Midbrain (tissue), 1 donor: ENCODE measurements around the gene MCTP1.
"Not testable (repeated sequence)": the region's sequence is repeated elsewhere in the genome, so short reads cannot be mapped to it uniquely, and the experiment has no call there.

ENCODE experiments used
- DNase-seq: peaks from one replicate; lab custom pipeline; 2025; lab: John Stamatoyannopoulos, UW

MCTP1 gene

DNA sequence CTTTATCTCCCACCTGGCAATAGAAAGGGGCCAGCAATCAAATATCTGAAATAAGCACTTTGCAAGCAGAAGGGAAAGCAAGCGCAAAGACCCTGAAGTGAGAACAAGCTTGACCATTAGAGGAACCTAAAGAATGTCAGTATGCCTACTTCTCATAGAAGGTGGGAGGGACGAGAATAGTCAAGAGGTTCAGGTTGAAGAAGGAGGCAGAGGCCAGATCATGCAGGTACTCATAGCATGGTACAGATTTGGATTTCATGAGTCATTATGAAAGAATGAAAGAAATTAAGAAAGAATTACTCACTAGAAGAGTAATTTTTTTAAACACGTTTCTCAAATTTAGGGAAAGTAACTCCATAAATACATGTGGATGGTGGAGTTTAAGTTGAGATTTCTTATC lies 33.7 kb downstream of the MCTP1 start:
- DNase-seq = no peak

DNA sequence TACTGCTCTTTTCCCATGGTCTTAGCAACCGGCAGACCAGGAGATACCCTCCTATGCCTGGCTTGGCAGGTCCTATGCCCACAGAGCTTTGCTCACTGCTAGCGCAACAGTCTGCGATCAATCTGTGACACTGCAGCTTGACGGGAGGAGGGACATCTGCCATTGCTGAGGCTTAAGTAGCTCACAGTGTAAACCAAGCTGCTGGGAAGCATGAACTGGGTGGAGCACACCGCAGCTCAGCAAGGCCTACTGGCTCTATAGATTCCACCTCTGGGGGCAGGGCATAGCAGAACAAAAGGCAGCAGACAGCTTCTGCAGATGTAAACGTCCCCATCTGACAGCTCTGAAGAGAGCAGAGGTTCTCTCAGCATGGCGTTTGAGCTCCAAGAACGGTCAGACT lies 40.4 kb downstream of the MCTP1 start:
- no peak for DNase-seq

DNA sequence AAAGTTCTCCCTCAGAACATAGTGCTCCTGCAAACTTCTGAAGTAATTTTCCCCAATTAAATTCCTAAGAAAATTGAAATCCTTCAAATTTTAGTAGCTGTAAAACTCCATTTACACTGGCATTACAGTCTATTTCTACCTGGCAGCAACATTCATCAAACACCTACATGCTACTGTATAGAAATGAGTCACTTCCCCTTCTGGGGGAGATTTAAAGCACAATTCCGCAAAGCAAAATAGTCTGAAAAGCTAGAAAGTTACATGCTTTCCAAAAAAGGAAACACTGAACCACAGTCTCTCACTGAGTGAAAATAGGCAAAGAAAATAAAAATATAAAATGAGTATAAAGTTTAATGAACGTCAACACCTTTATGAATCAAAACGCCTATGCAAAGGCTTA lies 43.3 kb downstream of the MCTP1 start:
- DNase-seq = no peak

DNA sequence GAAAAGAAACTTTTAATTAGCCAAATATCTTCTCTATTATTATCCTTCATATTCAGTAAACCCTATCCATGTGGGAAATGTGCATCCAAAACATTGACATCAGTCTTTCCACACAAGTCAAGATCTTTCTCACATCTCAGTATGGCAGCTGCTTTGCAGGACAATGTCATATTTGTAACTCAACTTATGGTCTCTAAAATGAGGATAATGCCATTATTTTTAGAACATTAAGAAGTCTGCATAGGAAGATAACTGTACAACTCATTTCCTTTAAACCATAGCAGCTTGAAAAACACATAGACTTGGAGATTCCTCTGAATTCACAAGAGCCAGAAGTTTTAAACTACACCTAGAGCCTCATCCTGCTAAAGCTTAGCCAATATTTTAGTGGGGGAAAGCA lies 43.7 kb downstream of the MCTP1 start:
- DNase-seq = no peak

DNA sequence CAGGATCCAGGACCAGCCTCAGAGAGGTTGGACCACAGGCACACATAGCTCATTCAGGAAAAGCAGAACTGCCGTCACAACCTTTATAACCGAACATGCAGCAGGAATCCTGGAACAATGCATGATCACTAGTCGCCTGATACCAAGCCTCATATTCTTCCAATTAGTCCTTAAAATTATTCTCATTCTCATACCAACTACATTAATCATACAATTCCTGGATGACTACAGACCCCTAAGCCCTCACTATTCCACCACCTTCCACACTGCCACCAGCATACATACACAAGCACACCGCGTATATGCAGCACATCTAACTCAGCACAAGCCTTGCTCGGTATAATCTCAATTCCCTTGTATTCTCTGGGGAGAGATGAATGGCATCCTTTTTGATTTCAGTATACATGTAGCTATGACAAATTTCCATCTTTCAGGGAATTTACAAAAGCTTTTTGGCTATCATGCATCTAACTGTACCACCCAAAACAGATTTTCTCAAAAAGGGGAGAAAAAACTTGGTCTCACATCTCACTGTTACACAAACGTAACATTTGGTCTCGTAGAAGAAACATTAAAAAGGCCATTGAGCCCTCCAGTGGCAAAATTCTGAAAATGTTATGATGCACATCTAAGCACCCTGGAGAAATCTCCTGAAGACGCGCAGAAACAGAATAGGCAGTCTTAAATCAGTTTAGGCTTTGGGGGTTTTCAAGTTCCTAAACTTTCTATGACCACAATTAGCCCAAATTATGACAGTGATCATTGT lies 46.2 kb downstream of the MCTP1 start:
- DNase-seq = peak; percentile 26

DNA sequence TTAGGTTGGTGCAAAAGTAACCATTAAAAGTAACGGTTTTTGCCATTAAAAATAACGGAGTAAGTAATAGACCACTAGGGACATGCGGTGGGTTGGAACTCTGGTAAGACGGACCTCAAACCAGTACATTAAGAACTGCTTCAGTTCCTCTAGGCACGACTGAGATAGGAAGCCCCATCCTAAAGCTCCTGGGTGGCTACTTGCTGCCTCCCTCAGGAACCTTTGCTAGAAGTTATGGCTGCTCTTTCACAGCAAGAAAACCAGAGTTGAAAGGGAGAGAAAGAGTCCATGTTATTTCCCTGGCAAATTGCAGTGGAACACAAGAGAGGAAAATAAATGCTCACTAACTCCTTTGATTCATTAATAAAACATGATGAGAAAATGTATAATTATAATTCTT lies 47.6 kb downstream of the MCTP1 start:
- no peak for DNase-seq

DNA sequence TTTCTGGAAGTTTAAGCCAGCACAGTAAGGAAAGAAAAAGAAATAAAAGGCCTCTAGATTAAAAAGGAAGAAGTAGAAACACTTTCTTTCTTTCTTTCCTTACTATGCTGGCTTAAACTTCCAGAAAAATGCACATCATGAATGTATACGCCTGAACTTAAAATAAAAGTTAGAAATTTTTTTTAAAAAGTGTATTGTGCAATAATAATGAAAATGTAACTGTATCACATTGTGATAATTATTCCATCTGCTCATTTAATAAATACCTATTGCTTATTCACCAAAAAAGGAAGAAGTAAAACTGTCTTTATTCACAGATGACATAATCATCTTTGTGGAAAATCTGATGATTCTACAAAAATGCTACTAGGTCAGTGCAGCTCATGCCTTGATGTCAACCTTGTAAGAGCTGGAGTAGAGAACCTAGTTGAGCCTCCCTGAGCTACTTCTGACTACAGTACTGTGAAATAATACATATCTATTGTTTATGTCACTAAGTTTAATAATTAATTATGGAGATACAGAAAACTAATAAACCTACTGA lies 49.4 kb downstream of the MCTP1 start:
- DNase-seq = no peak

DNA sequence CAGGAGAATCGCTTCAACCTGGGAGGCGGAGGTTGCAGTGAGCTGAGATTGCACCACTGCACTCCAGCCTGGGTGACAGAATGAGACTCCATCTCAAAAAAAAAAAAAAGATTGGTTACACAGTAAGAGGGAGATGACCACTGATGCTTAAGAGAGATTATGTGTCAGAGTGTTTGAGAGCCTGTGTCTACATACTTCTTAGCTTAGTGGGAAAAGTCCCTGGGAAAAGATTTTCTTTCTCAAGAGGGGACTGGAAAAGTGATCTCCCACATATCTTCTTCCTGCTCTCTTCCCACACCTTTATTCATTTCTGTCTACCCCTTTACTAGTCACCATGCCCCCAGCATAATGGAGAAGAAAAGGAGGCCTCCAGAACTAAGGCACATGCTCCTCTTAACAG lies 55.2 kb downstream of the MCTP1 start:
- no peak for DNase-seq

DNA sequence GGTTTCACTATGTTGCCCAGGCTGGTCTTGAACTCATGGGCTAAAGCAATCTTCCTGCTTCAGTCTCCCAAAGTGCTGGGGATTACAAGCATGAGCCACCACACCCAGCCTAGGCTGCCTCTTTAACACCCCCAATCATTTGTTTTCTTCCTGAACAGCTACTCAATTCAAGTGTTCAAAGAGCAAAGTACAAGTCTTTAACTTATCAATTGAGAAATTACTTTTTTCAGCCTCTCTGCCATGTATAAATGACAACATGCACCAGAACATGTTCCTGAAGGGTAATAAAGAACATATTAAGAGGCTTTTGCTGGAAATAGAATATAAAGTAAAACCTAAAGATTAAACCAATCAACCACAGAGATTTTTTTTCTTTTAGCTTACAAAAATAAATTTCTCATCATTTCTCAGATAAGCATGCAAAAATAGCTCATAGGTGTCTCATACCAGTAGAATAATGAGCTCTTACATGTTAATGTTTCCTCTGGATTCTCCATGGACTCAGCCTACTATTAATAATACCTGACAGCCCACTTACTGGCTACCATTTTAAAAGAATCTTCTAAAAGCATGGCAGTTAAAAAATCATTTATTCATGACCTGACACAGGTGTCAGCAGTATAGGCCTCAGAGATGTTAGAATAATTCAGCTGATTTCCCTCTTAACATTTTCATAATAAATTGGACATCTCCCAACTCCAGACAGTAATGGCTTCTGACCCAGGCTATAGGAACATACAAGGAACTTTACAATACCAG lies 60.0 kb downstream of the MCTP1 start:
- no peak for DNase-seq

DNA sequence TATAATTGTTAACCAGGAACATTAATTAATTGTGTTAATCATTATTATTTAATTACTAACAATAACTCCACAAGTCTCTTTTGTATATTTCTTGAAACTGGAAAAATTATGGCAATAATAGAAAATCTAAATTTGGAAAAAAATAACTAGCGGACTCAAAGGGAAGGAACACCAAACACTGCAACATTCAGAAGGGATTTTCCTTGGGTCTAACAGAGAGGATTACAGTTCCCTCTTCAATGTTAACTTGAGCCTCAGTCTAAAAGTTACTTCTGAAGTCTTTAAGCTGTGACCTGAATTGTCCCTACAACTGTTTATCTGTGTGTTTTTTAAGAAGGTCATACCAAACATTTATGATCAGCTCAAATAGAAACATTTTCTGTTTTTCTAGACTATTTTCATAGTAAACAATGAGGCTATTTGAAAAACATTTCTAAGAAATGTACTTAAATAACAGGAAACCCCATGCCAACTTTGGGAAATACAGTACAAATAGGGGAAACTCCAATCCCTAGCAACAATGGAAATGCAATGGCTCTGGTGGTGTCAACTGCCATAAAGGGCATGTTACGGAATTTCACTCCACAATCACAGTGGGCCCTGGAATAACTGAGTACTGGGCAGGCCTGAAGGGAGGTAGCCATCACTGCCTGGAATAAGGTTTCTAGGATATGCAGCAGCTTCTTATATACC lies 61.2 kb downstream of the MCTP1 start:
- DNase-seq = no peak

DNA sequence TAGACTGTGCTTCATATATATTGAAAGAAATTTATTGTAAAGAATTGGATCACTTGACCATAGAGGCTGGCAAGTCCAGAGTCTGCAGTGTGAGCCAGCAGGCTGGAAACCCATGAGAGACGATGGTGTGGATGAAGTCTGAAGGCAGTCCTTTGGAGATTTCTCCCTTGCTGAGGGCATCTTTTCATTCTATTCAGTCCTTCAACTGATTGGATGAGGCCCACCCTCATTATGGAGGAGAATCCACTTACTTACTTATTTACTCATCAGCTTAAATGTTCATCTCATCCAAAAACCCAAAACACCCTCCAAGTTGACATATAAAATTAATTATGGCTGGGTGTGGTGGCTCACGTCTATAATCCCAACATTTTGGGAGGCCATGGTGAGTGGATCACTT lies 62.1 kb downstream of the MCTP1 start:
- no peak for DNase-seq

DNA sequence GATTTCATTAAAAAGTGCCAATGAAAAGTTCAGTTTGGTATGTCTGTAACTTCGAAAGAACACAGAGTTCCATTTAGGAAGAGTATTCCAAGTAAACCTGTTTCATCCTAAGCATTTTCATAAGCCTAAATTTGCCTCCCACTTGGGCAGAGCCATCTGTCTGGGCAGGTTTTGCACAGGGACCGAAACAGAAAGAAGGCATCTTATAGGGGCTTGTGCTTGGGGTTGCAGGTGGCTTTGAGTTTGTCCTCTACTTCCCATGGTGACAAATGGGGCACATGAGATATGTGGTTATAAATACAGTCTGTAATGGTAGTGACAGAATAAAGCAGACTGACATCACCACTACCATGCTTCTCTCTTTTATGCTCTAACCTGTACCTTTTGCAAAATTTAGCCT lies 63.7 kb downstream of the MCTP1 start:
- no peak for DNase-seq

DNA sequence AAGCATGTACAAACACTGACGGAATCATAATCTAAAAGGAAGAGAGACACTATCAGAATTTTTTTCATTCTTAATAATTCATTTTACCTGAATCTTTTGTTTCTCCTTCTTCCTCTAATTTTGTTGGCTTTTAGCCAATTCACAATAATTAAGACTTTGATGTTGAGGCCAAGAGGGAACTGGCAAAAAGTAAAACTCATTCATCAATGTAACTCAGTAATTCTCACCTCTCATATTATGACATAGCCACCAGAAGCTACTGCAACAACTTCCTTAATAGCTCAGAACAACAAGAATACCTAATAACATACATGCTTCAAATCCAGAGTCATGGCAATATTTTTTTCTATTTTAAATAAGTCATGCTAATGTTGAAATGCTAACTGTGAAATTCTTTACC lies 64.5 kb downstream of the MCTP1 start:
- no peak for DNase-seq

DNA sequence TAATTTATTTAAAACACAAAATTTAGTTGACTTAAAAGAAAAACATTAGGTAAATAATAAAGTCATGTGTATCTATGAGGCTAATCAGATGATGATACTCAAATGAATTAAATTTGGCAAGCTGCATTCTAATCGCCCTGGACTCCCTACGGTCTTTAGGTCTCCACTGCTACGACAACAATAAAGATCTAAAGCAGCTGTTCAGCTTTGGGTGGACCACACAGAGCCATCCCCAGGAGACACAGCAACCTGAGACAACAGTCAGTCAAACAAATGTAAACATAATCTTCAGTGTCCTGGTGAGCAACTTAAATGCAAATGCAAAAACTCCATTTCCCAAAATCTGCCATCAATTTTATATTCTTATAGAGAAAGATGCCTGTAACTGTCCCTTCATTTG lies 65.5 kb downstream of the MCTP1 start:
- no peak for DNase-seq

DNA sequence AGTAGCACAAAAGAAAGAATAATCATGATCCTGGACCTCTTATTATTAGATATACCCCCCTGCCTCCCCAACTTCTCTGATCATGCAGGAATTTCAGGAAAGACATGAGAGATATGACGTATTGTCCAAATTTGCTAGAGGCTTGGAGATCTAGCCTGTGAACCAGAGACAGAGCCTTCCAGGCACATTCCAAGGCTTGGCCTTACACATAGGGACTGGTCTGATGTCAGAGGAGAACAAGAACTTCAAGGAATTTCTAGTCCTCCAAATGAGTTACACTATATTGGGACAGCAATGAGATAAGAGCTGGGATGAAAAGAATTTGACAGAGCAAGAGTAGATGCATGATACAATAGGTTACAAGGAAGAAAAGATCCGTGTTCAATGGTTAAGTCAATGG lies 67.0 kb downstream of the MCTP1 start:
- DNase-seq = no peak

DNA sequence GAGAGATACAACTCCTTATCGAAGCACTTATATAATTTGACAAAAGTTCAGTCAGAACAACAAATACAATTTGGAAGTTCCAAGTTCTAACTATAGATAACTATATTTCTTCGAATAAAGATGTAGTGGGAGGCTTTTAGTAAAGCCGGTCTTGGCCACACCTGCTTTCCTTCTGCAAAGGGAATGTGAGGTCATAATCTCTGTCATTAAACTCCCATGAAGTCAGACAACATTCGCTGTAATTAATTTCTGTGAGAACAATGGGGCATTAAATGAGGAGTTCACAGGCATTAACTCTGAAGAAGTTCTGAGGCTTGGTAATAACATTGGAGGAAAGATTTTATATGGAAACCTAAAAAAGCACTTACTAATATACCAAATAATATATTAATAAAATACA lies 67.5 kb downstream of the MCTP1 start:
- no peak for DNase-seq

DNA sequence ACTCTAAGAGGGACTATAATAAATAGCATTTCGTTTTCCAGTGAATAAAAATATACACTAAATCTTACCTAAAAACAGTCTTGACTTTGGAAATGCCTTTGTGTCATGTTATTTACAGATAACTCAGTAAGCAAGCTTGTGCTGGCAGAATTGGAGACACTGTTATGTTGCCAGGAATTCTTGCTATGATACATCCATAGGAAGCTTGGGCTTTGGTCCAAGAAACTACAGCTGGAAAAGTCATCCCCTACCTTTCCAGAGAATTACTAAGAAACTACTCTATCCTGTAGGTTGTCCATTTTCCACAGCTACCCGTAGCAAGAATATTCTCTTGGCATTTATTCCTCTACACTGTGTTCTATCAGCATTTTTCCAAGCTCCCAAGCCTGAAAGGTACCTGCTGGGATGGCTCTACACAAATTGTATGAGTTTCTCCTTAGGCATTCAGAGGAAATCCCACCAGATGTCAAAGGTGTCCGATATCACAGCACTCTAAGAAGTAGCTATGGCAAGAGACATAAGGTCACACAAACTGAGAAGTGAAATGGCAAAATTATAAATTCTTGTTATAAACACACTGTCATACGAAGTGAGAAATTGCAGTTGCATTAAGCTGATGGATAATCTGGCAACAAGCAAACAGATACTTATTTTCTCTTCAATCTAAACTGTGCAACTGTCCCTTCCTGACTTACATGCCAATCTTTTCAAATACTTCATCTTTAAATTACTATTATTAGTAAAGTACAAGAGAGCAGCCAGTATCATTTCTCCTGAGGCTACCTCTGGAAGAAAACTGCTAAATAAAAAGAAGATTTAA lies 68.5 kb downstream of the MCTP1 start:
- no peak for DNase-seq

DNA sequence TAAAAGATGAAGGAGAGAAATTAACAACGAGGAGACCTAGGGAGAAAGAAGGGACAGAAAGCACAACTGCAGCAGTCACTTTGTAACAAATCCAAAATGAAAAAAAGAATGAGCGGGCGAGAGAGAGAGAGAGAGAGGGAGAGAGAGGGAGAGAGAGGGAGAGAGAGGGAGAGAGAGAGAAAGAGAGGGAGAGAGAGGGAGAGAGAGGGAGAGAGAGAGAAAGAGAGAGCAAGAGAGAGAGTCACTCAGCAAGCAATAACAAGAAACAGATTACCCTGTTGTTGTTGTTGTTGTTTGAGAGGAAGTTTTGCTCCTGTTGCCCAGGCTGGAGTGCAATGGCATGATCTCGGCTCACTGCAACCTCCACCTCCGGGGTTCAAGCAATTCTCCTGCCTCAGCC lies 77.1 kb downstream of the MCTP1 start:
- DNase-seq = not testable (repeated sequence)

DNA sequence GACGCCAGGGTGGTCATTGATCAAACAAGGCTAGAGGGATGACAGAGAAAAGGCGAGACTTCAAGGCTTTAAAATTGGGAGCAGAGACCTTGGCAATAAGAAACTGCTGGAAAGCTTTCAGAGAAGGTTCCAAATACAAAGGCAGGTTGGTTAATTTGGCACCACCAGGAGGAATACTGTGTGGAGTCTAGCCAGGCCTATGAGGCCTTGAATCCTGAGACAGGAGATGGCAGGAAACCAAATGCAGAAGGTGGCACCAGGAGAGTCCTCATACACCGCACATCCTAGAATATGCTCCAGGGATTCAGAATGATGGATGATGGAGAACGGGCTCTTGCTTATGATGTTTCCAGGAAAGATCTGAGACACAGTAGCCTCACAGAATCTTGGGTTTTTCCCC lies 90.0 kb downstream of the MCTP1 start:
- DNase-seq = no peak

DNA sequence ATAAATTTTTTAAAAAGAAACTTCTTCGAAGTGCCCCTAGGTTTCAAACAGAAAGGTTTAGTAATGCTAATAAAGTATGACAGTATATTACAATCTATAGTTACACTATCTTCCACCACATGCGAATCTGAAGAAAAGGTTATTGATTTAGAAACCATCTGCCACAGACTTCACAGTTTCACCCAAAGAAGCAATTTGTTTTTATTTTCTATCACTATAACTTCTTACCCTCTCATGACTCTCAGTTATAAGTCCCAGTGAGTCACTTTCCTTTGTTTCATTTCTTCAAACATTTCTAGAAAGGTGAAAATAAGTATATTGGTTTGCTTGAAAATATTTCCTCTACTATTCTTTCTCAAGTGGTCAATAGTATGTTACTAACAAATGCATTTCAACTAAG lies 93.6 kb downstream of the MCTP1 start:
- no peak for DNase-seq

DNA sequence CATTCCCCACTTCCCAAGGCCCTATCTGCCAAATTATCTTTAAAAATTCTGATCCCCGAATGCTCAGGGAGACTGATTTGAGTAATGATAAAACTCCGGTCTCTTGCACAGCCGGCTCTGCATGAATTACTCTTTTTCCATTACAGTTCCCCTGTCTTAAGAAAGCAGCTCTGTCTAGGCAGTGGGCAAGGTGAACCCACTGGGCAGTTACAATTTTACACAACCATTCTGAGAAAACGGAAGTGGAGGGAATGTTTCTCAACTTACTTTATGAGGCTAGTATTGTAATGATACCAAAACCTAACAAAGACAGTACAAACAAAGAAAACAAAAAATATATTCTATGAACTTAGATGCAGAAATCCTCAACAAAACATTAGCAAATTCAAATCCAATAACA lies 100.0 kb downstream of the MCTP1 start:
- DNase-seq = no peak

DNA sequence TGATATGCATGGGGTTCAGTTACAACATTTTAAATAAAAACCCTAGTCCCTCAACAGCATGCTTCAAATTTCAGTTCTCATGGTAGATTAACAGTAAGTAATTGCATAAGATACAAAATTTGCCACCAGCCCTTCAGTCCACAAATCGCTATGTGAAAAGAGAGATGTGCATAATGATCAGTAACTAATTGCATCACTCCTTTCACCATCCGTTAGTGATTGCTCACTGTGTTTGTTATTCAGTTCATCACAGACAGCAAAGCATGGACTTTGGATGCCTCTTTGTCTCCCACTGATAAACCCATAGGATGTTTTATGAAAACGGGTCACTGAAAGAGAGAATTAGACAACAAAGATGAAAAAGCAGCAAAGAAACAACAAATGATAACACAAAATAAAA lies 103.2 kb downstream of the MCTP1 start:
- no peak for DNase-seq
